Dedifferentiated amniotic fluid mesenchymal stem cell (primary cell): ENCODE measurements around the gene ZDHHC8.

Experiments
- DNase-seq: peaks from one replicate; pipeline ENCODE4 v3.0.0-alpha.2; 2016; ENCODE audit errors: extremely low spot score

The ZDHHC8 gene

DNA sequence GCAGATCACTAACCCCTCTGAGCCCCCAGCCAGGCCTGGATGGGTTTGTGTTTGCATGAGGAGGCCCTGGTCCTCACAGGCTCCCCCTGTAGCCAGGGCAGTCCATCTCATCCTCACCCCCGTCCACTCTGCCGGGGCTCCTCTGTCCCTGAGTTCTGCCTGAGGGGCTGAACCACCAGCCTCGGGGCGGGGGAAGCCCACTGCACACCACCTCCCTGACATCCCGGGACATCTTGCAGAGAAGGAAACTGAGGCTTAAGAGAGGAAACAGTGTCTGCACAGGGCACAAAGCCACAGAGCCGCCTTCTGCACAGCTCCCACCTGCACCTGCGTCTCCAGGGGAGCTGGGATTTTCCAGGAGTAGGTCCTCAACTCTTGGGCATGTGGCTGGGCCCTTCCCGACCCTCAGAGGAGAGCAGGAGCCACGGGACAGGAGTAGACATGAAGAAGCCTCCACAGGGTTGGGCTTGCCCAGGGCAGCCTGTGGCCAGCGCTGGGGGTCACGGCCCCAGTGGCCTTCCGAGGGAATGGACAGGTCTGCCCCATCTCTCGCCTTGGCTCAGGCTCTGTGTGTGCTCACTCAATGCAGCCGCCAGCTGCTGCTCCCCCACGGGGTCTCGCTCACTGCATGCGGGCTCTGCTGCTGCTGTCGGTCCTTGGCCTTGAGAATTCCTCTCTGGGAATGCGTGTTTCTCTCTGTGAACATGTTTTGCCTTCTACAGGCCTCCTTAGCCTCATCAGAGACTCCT lies 64.7 kb downstream of the ZDHHC8 start:
- no peak for DNase-seq
